ENCODE measurements around the gene LECT2. TPM values are rescaled to one million over a fixed set of nuclear protein-coding genes. Genes with fewer than 3 reads are reported as not detected.
A peak's percentile ranks its signal among the peaks of the same experiment; 100 is the strongest.

Gene LECT2
- total and polyA plus RNA-seq, 5 donors, result not detected

DNA sequence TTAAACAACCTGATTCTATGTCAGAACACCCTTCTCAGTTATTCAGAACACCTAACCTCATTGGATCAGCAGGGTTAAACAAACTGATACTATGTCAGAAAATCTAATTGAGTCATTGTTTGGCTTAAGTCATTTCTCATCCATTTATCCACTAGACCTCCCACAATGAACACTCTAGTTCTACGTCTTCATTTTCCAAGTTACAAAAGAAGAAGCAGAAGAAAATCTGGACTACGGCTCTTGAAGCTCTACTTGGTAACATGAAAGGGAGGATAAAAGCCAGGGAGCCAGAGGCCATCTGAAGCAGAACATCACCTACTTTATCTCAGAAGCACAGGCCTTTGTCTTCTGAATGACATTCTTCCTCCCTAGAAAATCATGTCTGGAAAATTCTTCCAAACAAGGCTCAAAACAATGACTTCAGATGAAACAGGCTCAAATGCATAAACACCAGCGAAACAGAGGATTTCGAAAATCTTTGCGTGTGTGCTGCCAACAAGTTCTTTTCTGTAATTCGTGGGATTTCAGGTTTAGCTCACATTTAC, 38.6 kb upstream of the LECT2 start:
- H3K27ac ChIP-seq (ENCODE audit: low read length), result no peak overlapping the region
- no peaks in the 10 kb centered on the region for H3K27me3 ChIP-seq (ENCODE audit: control insufficient read depth, insufficient read depth)
- ATAC-seq (no peak), DNase-seq (no peak)
- H3K4me1 ChIP-seq (ENCODE audit: control insufficient read depth, insufficient read depth, low read length), result peaks cover 2% of the 10 kb centered on the region
- intact Hi-C loops (cut with DNase I), result no loop called here
- WGBS, result 51% methylated on average over 6 of the region's 6 CpGs
- H3K9me3 ChIP-seq (ENCODE audit: control insufficient read depth, low read length), result no peaks in the 10 kb centered on the region
- no peak overlapping the region for H3K4me3 ChIP-seq (ENCODE audit: low read length)

DNA sequence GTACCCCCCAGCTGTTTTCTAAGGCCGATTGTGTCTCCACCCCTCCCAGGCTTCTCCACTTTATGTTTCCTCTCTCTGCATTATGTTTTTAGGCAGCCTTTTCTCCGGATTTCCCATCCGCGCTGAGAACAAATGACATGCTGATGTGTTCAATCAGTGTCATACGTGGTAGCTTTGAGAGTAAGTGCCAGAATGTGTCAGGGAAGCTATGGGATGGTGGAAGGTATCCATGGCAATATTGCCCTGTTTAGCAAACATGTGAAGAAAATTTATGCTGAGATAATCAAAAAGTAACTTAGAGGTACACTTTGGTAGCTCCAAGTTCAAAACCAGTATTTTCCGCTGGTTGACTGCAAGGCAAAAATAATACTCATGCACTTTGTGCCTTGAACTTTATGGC, 36.6 kb upstream of the LECT2 start:
- no peak overlapping the region for H3K4me3 ChIP-seq (ENCODE audit: low read length)
- WGBS, result 72% methylated on average over 6 of the region's 6 CpGs
- DNase-seq, result no peak
- no peaks in the 10 kb centered on the region for H3K9me3 ChIP-seq (ENCODE audit: control insufficient read depth, low read length)
- intact Hi-C loops (cut with DNase I), result no loop called here
- no peak for ATAC-seq
- peaks cover 4% of the 10 kb centered on the region for H3K4me1 ChIP-seq (ENCODE audit: control insufficient read depth, insufficient read depth, low read length)
- no peaks in the 10 kb centered on the region for H3K27me3 ChIP-seq (ENCODE audit: control insufficient read depth, insufficient read depth)
- no peak overlapping the region for H3K27ac ChIP-seq (ENCODE audit: low read length)

DNA sequence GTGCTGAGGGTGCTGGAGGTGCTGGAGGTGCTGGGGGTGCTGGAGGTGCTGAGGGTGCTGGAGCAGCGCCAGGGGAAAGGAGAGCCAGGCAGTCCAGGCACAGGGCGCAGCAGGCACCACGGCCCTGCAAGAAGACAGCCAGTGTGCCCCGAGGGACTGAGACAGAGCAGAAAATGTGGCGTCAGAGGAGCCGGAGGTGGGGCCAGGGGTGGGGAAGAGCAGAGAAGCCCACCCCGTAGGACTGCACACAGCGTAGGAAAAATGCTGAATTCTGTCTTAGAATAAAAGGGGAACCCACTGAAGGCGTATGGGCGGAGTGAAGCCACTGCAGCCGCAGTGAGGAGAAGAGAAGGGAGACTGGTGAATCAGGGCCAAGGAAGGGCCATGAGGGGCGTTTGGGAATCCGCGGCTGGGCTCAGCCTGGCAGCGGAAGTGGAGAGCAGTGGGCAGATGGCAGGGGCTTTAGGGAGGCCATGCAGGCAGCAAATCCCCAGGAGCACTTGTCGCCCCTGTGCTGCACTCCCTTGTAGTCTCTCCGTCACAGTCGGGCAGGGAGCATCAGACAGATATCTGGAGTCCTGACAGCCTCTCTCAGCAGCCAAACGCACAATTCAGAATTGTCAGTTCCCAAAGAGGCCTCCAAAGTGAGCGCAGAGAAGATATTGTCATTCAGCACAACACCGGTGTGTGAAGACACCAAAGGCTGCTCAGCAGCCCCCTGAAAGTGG, 35.9 kb upstream of the LECT2 start:
- Histone ChIP-seq H3K9me3 (ENCODE audit: control insufficient read depth, low read length) (no peaks in the 10 kb centered on the region), H3K4me1 (ENCODE audit: control insufficient read depth, insufficient read depth, low read length) (peaks cover 4% of the 10 kb centered on the region), H3K27me3 (ENCODE audit: control insufficient read depth, insufficient read depth) (no peaks in the 10 kb centered on the region), H3K27ac (ENCODE audit: low read length) (no peak overlapping the region), H3K4me3 (ENCODE audit: low read length) (no peak overlapping the region)
- DNase-seq (peak in 2 of 3 donors; percentile 47 to 63), ATAC-seq (peak; percentile 45 to 56)
- intact Hi-C loops (cut with DNase I), result no loop called here
- WGBS, result 66% methylated on average over 21 of the region's 21 CpGs

DNA sequence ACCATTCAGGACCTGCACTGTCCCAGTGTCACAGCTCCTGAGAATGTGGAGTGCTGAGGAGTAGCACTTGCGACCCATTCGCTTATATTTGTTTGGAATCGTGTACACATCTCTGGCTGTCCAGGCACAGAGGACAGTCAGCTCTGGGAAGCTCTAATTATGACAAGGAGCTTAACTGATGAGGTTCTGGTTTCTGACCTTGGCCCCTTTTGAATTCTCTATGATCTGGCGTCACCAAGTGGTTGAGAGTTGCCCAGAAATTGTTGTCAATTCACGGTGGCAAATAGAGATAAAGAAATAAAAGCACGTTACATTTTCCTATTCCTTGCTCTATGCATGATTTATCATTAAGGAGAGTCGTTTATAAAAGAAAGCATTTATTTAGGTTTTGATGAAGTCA, 34.9 kb upstream of the LECT2 start:
- no peaks in the 10 kb centered on the region for H3K27me3 ChIP-seq (ENCODE audit: control insufficient read depth, insufficient read depth)
- H3K4me1 ChIP-seq (ENCODE audit: control insufficient read depth, insufficient read depth, low read length), result peaks cover 4% of the 10 kb centered on the region
- H3K27ac ChIP-seq (ENCODE audit: low read length), result no peak overlapping the region
- intact Hi-C loops (cut with DNase I), result no loop called here
- WGBS, result 91% methylated on average over 7 of the region's 7 CpGs
- DNase-seq (no peak), ATAC-seq (no peak)
- H3K4me3 ChIP-seq (ENCODE audit: low read length), result no peak overlapping the region
- H3K9me3 ChIP-seq (ENCODE audit: control insufficient read depth, low read length), result no peaks in the 10 kb centered on the region

DNA sequence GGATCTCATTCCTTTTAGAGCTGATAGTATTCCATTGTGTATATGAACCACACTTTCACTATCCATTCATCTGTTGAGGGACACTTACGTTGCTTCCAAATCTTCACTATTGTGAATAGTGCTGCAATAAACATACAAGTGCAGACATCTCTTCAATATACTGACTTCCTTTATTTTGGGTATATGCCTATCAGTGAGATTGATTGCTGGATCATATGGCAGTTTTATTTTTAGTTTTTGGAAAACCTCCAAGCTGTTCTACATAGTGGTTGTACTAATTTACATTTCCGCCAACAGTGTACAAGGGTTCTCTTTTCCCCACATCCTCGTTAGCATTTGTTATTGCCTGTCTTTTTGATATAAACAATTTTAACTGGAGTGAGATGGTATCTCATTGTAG, 33.8 kb upstream of the LECT2 start:
- H3K4me3 ChIP-seq (ENCODE audit: low read length), result no peak overlapping the region
- H3K9me3 ChIP-seq (ENCODE audit: control insufficient read depth, low read length), result no peaks in the 10 kb centered on the region
- no peak for DNase-seq
- H3K27me3 ChIP-seq (ENCODE audit: control insufficient read depth, insufficient read depth), result no peaks in the 10 kb centered on the region
- intact Hi-C loops (cut with DNase I), result no loop called here
- WGBS, result 77% methylated on average over 3 of the region's 3 CpGs
- H3K4me1 ChIP-seq (ENCODE audit: control insufficient read depth, insufficient read depth, low read length), result peaks cover 2% of the 10 kb centered on the region
- ATAC-seq, result no peak
- H3K27ac ChIP-seq (ENCODE audit: low read length), result no peak overlapping the region

DNA sequence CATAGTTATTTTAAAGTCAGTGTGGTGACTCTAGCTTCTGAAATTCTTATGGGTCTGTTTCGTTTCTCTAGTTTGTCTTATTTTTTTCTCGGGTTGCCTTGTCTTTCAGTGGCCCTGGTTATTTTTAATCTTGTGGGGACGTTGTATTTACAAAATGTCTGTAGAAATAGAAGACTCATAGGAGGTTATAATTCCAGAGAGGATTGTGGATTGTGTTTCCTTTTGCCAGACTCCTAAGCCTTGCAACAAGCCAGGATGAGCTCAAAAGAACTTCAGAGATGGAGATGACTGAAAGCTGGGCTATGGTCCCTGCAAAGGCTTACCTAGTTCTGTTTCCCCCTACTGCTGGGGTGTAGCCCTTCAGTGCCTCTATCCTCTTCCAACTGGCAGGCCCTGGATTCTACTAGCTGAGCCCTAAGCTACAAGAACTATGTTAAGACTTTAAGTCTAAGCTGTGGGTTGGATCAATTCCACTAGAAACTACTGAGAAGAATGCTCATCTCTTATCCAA, 32.2 kb upstream of the LECT2 start:
- ATAC-seq, result no peak
- no peak for DNase-seq
- no peak overlapping the region for H3K27ac ChIP-seq (ENCODE audit: low read length)
- no peaks in the 10 kb centered on the region for H3K9me3 ChIP-seq (ENCODE audit: control insufficient read depth, low read length)
- no peak overlapping the region for H3K4me3 ChIP-seq (ENCODE audit: low read length)
- H3K27me3 ChIP-seq (ENCODE audit: control insufficient read depth, insufficient read depth), result no peaks in the 10 kb centered on the region
- H3K4me1 ChIP-seq (ENCODE audit: control insufficient read depth, insufficient read depth, low read length), result peaks cover 2% of the 10 kb centered on the region
- intact Hi-C loops (cut with DNase I), result no loop called here
- WGBS, result 50% methylated on average over 3 of the region's 3 CpGs

DNA sequence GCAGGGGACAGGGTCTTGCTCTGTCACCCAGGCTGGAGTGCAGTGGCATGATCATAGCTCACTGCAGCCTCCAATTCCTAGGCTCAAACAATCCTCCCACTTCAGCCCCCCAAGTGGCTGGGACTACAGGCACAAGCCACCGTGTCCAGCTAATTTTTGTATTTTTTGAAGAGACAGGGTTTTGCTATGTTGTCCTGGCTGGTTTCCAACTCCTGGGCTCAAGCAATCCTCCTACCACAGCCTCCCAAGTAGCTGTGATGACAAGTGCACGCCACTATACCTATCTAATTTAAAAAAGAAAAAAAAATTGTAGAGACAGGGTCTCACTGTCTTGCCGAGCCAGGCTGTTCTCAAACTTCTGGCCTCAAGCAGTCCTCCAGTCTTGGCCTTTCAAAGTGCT, 31.6 kb upstream of the LECT2 start:
- no peak overlapping the region for H3K4me3 ChIP-seq (ENCODE audit: low read length)
- peaks cover 2% of the 10 kb centered on the region for H3K4me1 ChIP-seq (ENCODE audit: control insufficient read depth, insufficient read depth, low read length)
- no peaks in the 10 kb centered on the region for H3K27me3 ChIP-seq (ENCODE audit: control insufficient read depth, insufficient read depth)
- intact Hi-C loops (cut with DNase I), result no loop called here
- no peak overlapping the region for H3K27ac ChIP-seq (ENCODE audit: low read length)
- H3K9me3 ChIP-seq (ENCODE audit: control insufficient read depth, low read length), result no peaks in the 10 kb centered on the region
- ATAC-seq (no peak), DNase-seq (no peak)
- WGBS, result 64% methylated on average over 3 of the region's 3 CpGs

DNA sequence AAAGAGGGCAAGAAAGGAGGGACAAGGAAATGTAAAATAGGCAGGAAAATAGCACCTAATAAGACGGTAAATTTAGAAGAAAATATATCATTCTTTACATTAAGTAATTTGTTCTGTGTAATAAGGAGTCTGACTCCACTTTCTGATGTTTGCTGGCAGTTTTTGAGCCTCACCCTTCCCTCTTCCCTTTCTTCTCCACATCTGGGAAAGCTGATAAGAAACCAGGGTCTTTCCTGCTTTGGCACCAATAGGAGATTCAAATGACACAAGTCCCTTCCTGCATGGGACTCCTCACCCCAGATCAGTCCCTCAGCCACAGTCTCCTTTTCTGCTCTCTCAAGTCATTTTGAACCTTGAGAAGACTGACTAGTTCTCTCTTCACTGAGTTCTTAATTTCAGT, 31.2 kb upstream of the LECT2 start:
- intact Hi-C loops (cut with DNase I), result no loop called here
- no peak overlapping the region for H3K27ac ChIP-seq (ENCODE audit: low read length)
- H3K27me3 ChIP-seq (ENCODE audit: control insufficient read depth, insufficient read depth), result no peaks in the 10 kb centered on the region
- H3K4me3 ChIP-seq (ENCODE audit: low read length), result no peak overlapping the region
- H3K4me1 ChIP-seq (ENCODE audit: control insufficient read depth, insufficient read depth, low read length), result peaks cover 2% of the 10 kb centered on the region
- 49% methylated on average over 1 of the region's 1 CpG for WGBS
- DNase-seq (no peak), ATAC-seq (no peak)
- no peaks in the 10 kb centered on the region for H3K9me3 ChIP-seq (ENCODE audit: control insufficient read depth, low read length)

DNA sequence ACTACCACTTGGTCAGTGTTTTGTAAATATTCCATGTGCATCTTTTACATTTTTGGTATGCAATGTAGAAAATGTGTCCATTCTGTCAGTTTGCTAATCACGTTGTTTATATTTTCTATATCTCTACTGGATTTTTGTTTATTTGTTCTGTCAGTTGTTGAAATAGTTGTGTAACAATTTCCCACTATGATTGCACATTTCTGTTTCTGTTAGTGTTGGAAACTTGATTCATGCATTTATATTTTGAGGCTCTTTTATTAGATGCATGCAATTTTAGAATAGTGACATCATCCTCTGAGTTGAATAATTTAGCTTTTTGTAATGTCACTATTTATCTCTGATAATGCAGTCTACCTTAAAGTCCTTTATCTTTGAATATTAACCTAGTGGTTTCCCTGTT, 25.8 kb upstream of the LECT2 start:
- no peak for DNase-seq
- Histone ChIP-seq H3K9me3 (ENCODE audit: control insufficient read depth, low read length) (no peaks in the 10 kb centered on the region), H3K27ac (ENCODE audit: low read length) (no peak overlapping the region), H3K4me3 (ENCODE audit: low read length) (no peak overlapping the region), H3K27me3 (ENCODE audit: control insufficient read depth, insufficient read depth) (no peaks in the 10 kb centered on the region), H3K4me1 (ENCODE audit: control insufficient read depth, insufficient read depth, low read length) (no peaks in the 10 kb centered on the region)
- intact Hi-C loops (cut with DNase I), result no loop called here
- 76% methylated on average over 1 of the region's 1 CpG for WGBS
- ATAC-seq, result no peak

DNA sequence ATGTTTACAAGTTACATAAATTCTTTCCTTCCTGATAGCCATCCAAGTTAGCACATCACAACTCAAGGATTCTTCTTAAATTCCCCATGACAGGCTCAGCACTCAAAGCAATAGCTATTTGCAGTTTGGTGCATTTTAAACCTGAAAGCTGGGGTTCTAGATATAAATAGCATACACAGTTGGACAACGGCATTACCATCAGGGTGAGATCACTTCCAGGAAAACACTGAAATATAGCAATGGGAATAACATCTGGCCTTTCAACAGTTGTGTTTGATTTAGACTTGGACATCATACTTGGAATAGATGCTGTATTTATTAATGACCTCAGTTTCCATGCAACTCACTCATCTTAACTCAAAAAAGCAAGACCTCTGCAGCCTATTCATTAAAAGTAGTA, 24.7 kb upstream of the LECT2 start:
- ATAC-seq (peak in 1 of 2 donors; percentile 37), DNase-seq (no peak)
- no peaks in the 10 kb centered on the region for H3K4me1 ChIP-seq (ENCODE audit: control insufficient read depth, insufficient read depth, low read length)
- intact Hi-C loops (cut with DNase I), result no loop called here
- H3K27me3 ChIP-seq (ENCODE audit: control insufficient read depth, insufficient read depth), result no peaks in the 10 kb centered on the region
- WGBS, result 8% methylated on average over 1 of the region's 1 CpG
- no peaks in the 10 kb centered on the region for H3K9me3 ChIP-seq (ENCODE audit: control insufficient read depth, low read length)
- H3K4me3 ChIP-seq (ENCODE audit: low read length), result no peak overlapping the region
- H3K27ac ChIP-seq (ENCODE audit: low read length), result no peak overlapping the region

DNA sequence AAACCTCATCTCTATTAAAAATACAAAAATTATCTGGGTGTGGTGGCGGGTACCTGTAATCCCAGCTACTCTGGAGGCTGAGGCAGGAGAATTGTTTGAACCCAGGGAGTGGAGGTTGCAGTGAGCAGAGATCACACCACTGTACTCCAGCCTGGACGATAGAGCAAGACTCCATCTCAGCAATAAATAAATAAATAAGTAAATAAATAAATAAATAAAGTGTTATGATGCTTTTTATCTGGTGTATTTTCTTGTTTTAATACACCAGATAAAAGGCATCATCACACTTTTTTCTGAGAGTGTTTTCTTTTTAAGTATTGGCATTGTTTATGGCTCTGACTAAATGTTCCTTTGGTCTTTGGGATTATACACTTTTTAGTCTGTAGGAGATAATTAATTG, 24.2 kb upstream of the LECT2 start:
- Histone ChIP-seq H3K4me1 (ENCODE audit: control insufficient read depth, insufficient read depth, low read length) (no peaks in the 10 kb centered on the region), H3K27ac (ENCODE audit: low read length) (no peak overlapping the region), H3K9me3 (ENCODE audit: control insufficient read depth, low read length) (no peaks in the 10 kb centered on the region), H3K27me3 (ENCODE audit: control insufficient read depth, insufficient read depth) (no peaks in the 10 kb centered on the region), H3K4me3 (ENCODE audit: low read length) (no peak overlapping the region)
- WGBS, result 85% methylated on average over 2 of the region's 2 CpGs
- DNase-seq (no peak), ATAC-seq (no peak)
- intact Hi-C loops (cut with DNase I), result no loop called here
